Epithelial cell of proximal tubule (primary cell): ENCODE data around the gene ALDH3A1. TPM values are rescaled to one million over a fixed set of nuclear protein-coding genes. Genes with fewer than 3 reads are reported as not detected.

Source experiments
- DNase-seq: peaks from one replicate; pipeline ENCODE4 v3.0.0-alpha.2; 2011; ENCODE audit warnings: low read depth
- H3K4me3 ChIP-seq: 2 replicates; pipeline ENCODE4 v1.5.1; 2011; ENCODE audit warnings: low read depth, mild to moderate bottlenecking, low read length
- total RNA-seq: library from RNA; depleted of rRNA; stranded (reverse); fragments of >200 nt; gene quantifications from 2 replicates; pipeline ENCODE4 v1.2.3, GENCODE V29; 2015
- TF ChIP-seq, protein P1 (sequence below): conservative IDR thresholded peaks from 2 replicates; pipeline ENCODE4 v1.5.1; 2012; ENCODE audit warnings: low read depth, mild to moderate bottlenecking, low read length

The ALDH3A1 gene
- total RNA-seq, 1 donor from 2014 or later: 3.3 TPM

- TF ChIP-seq, protein P1, sequence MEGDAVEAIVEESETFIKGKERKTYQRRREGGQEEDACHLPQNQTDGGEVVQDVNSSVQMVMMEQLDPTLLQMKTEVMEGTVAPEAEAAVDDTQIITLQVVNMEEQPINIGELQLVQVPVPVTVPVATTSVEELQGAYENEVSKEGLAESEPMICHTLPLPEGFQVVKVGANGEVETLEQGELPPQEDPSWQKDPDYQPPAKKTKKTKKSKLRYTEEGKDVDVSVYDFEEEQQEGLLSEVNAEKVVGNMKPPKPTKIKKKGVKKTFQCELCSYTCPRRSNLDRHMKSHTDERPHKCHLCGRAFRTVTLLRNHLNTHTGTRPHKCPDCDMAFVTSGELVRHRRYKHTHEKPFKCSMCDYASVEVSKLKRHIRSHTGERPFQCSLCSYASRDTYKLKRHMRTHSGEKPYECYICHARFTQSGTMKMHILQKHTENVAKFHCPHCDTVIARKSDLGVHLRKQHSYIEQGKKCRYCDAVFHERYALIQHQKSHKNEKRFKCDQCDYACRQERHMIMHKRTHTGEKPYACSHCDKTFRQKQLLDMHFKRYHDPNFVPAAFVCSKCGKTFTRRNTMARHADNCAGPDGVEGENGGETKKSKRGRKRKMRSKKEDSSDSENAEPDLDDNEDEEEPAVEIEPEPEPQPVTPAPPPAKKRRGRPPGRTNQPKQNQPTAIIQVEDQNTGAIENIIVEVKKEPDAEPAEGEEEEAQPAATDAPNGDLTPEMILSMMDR: peak; percentile 68
- no peak for DNase-seq
- peak overlapping the region; percentile 47 for H3K4me3 ChIP-seq
Measured at GRCh38 chr17:19744922-19745757, 3.0 kb downstream of the ALDH3A1 start.

GRCh38 chr17:19744492-19744891 lies 3.6 kb downstream of the ALDH3A1 start:
- TF ChIP-seq, protein P1: no peak
- no peak for DNase-seq
- H3K4me3 ChIP-seq: peak overlapping the region; percentile 47

- H3K4me3 ChIP-seq: no peak overlapping the region
- TF ChIP-seq, protein P1: no peak
- no peak for DNase-seq
Measured at GRCh38 chr17:19743101-19744100, 4.7 kb downstream of the ALDH3A1 start.

DNA sequence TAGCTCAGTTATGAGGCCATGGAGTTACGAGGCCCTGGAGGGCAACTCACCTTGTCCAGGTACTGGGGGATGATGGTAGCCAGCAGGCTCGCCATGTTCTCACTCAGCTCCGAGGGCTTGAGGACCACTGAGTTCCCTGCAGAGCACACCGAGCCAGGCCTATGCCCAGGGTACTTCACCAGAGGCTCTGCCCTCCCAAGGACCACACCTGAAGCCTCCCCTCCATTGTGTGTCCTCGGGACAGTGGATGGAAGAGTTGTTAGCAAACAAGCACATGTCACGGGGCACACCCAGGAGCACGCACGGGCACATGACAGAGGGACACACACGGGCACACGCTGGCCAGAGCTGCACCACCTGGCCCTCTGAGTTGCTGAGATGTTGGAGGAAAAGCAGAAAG lies 5.6 kb downstream of the ALDH3A1 start:
- TF ChIP-seq, protein P1: no peak
- H3K4me3 ChIP-seq: no peak overlapping the region
- DNase-seq: no peak

DNA sequence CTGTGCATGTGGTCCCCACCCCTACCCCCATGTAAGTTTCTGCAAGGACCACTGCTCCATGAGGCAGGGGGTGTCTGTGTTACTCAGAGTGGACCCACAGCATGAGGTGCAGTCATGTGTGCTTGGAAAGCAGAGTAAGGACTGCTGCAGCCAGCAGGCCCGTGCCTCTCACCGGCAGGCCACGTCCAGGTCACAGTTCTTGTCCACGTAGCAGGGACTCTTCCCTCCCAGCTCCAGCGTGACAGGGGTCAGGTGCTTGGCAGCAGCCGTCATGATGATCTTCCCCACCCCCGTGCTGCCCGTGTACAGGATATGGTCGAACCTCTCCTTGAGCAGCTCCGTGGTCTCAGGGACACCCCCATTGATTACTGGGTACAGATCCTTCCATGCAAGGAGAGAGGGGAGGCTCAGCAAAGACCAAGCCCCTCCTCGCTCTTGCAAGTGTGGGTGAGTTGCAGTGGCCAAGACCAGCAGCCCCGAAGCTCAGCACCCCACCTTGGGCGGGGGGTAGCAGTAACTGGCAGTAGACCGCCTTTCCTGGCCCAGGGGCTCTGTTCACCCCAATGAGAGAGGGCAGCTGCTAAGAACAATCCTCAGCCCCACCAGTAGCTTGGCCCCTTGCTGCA lies 6.2 kb downstream of the ALDH3A1 start:
- no peak for DNase-seq
- TF ChIP-seq, protein P1: no peak

GRCh38 chr17:19740933-19741332 lies 7.2 kb downstream of the ALDH3A1 start:
- TF ChIP-seq, protein P1: no peak
- H3K4me3 ChIP-seq: no peak overlapping the region
- DNase-seq: no peak

More for the DNA sequence above, 6.2 kb downstream of the ALDH3A1 start:
- H3K4me3 ChIP-seq: no peak overlapping the region
